Activated CD8-positive, alpha-beta T cell treated with anti-CD3 and anti-CD28 coated beads for 36 hours (primary cell): ENCODE results near the gene KCNIP4. TPM values are rescaled to one million over a fixed set of nuclear protein-coding genes. Genes with fewer than 3 reads are reported as not detected.

Source experiments
- ATAC-seq: fragments of 200-7000 bp; cut with Tn5 transposase; one replicate; pipeline ENCODE4 v1.10.0; 2021; ENCODE audit warnings: mild to moderate bottlenecking, moderate library complexity
- CTCF ChIA-PET: fragments of 350-600 bp; sonication (Branson Sonifier 250); formaldehyde crosslinking; loops from one replicate; lab custom pipeline; 2021; ENCODE audit warnings: antibody characterized with exemption; lab: Charles Lee
- POLR2A ChIA-PET: fragments of 350-600 bp; sonication (Branson Sonifier 250); formaldehyde crosslinking; loops from one replicate; lab custom pipeline; 2021; ENCODE audit warnings: antibody characterized with exemption; lab: Charles Lee
- DNase-seq: peaks from one replicate; pipeline ENCODE4 v3.0.0-alpha.2; 2020
- H3K27ac Mint-ChIP-seq: one replicate; pipeline ENCODE4 v1.8.0; 2021; ENCODE audit warnings: mild to moderate bottlenecking, mixed read lengths
- H3K27me3 Mint-ChIP-seq: one replicate; pipeline ENCODE4 v1.8.0; 2021; ENCODE audit warnings: mixed read lengths
- H3K36me3 Mint-ChIP-seq: one replicate; pipeline ENCODE4 v1.8.0; 2021; ENCODE audit warnings: low read depth, mixed read lengths
- H3K4me1 Mint-ChIP-seq: one replicate; pipeline ENCODE4 v1.8.0; 2021; ENCODE audit warnings: low read depth, mixed read lengths
- H3K4me3 Mint-ChIP-seq: one replicate; pipeline ENCODE4 v1.8.0; 2021; ENCODE audit warnings: mild to moderate bottlenecking, moderate library complexity, mixed read lengths
- H3K9me3 Mint-ChIP-seq: one replicate; pipeline ENCODE4 v1.8.0; 2021; ENCODE audit warnings: mixed read lengths
- intact Hi-C: fragments of 100-400 bp; cut with micrococcal nuclease; formaldehyde crosslinking; loops from one replicate; pipeline ENCODE4 v1.10.0; 2022
- total RNA-seq, 2 experiments: library from RNA; stranded (reverse); gene quantifications; one replicate each; pipeline ENCODE4 v1.2.3, GENCODE V29; 2021
- TF ChIP-seq, protein P1 (sequence below): fragments of 200-600 bp; IDR thresholded peaks from one replicate; pipeline ENCODE4 v1.8.0; 2022; ENCODE audit warnings: antibody characterized with exemption, mild to moderate bottlenecking

The KCNIP4 gene
- total RNA-seq, 2 experiments from 2014 or later: not detected

DNA sequence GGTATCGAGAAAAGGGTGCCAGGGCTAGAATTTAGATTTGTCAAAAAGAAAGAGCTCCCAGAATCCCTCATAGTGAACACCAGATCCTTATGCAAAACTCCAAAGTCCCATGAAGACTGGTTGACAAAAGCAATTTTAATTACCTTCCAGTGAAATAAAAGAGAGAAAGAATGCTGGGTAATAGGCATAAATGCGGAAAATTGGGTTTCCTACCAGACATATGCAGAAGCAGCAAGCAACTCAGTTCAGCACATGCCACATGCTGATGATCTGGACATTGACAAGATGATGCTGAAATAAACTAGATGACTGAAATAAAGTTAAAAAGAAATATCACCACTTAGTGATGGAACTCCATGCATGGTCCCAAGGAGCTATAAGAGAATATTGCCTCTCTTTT is 83.9 kb downstream of the KCNIP4 start:
- Mint-ChIP-seq H3K36me3 (no peaks in the 10 kb centered on the region), H3K4me1 (no peaks in the 10 kb centered on the region), H3K4me3 (no peak overlapping the region), H3K9me3 (peaks cover 1% of the 10 kb centered on the region), H3K27ac (no peak overlapping the region), H3K27me3 (peaks cover 2% of the 10 kb centered on the region)
- TF ChIP-seq, protein P1, sequence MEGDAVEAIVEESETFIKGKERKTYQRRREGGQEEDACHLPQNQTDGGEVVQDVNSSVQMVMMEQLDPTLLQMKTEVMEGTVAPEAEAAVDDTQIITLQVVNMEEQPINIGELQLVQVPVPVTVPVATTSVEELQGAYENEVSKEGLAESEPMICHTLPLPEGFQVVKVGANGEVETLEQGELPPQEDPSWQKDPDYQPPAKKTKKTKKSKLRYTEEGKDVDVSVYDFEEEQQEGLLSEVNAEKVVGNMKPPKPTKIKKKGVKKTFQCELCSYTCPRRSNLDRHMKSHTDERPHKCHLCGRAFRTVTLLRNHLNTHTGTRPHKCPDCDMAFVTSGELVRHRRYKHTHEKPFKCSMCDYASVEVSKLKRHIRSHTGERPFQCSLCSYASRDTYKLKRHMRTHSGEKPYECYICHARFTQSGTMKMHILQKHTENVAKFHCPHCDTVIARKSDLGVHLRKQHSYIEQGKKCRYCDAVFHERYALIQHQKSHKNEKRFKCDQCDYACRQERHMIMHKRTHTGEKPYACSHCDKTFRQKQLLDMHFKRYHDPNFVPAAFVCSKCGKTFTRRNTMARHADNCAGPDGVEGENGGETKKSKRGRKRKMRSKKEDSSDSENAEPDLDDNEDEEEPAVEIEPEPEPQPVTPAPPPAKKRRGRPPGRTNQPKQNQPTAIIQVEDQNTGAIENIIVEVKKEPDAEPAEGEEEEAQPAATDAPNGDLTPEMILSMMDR: no peak
- no peak for DNase-seq
- no peak for ATAC-seq
- intact Hi-C loops: no loop called here
- ChIA-PET CTCF (interaction anchor here (0.6 kb wide), 1 partner anchor 58 kb away, joined by 3 read pairs; no protein-coding TSS in a partner anchor), POLR2A (no interaction called here)

DNA sequence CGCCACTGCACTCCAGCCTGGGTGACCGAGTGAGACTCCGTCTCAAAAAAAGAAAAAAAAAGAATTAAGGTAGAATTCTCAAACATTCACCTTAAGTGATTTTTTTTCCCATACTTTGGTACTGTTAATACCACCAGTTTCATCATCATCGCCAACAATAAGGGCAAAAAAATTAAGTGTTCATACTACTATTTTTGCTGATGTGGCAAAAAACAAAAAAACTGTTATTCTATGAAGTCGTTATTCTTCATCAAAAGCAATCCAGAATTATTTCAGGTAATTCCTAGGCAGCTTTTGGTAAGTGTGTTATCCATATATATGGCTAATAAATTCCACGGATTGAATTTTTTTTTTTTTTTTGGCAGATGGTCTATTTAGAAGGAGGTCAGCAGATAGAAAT is 85.7 kb downstream of the KCNIP4 start:
- Mint-ChIP-seq H3K27me3 (peaks cover 2% of the 10 kb centered on the region), H3K4me1 (no peaks in the 10 kb centered on the region), H3K36me3 (no peaks in the 10 kb centered on the region), H3K4me3 (no peak overlapping the region), H3K9me3 (peaks cover 1% of the 10 kb centered on the region), H3K27ac (no peak overlapping the region)
- POLR2A ChIA-PET: no interaction called here
- ATAC-seq (no peak), DNase-seq (no peak)
- TF ChIP-seq, protein P1: no peak
- intact Hi-C loops: no loop called here
- CTCF ChIA-PET: no interaction called here

DNA sequence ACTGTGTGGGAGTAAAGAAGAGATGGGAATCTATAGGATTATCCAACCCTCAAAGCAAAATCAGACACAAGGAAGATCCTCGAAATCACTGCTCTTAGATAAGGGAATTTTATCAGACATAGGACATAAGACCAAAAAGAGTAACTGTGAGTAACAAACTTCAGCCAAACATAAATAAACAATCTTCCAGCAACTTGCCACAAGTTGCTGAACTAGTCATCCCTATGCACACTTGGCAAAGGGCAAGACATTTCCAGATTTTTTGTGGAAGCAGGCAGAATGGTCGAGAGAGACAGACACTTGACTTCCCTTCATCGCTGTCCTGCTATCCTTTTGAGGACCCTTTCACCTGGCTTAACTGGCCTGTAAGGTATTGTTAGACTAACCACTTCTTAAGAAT is 89.6 kb downstream of the KCNIP4 start:
- Mint-ChIP-seq H3K4me3 (no peak overlapping the region), H3K27ac (no peak overlapping the region), H3K4me1 (no peaks in the 10 kb centered on the region), H3K27me3 (peaks cover 2% of the 10 kb centered on the region), H3K36me3 (no peaks in the 10 kb centered on the region), H3K9me3 (no peaks in the 10 kb centered on the region)
- DNase-seq (no peak), ATAC-seq (no peak)
- TF ChIP-seq, protein P1: no peak
- POLR2A ChIA-PET: no interaction called here
- intact Hi-C loops: no loop called here
- CTCF ChIA-PET: no interaction called here

DNA sequence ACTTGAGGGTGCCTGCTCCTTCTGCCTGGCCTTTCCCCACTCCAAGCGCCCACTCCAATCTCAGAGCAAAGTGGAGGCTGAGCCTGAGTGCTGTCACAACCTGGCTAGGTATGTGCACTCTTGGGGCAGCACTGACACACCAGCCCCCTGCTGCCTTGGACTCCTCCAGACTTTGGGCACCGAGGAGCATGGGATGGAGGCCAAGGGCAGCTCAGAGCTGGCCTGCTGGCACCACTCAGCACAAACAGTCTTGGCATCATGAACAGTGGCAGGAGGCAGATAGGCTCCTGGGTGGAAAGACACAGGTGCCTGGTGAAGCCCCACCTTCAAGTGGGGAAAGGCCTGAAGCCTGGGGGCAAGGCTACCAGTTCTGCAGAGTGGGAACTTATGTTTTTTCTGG is 91.8 kb downstream of the KCNIP4 start:
- Mint-ChIP-seq H3K9me3 (no peaks in the 10 kb centered on the region), H3K36me3 (no peaks in the 10 kb centered on the region), H3K4me1 (no peaks in the 10 kb centered on the region), H3K4me3 (no peak overlapping the region), H3K27ac (no peak overlapping the region), H3K27me3 (peaks cover 2% of the 10 kb centered on the region)
- ATAC-seq: no peak
- ChIA-PET CTCF (no interaction called here), POLR2A (no interaction called here)
- TF ChIP-seq, protein P1: no peak
- DNase-seq: no peak
- intact Hi-C loops: no loop called here

DNA sequence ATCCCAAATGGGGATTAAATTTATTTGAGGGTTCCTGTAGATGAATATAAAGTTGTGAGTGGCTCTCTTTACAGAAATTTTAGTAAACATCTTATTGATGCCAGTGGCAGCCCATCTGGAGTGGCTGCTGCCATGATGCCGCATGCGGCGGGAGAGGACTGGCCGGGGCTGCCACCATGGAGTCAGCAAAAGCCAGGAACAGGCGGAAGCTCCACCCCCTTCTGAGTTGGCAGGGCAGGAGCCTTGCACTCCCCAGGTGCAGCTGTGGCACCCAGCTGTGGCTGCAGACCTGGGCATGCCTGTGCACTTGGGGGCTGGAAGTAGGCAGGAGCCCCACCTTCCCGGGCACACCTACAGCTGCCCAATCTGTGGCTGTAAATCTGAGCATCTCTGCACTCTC is 92.3 kb downstream of the KCNIP4 start:
- POLR2A ChIA-PET: no interaction called here
- Mint-ChIP-seq H3K27me3 (peaks cover 2% of the 10 kb centered on the region), H3K9me3 (no peaks in the 10 kb centered on the region), H3K4me3 (no peak overlapping the region), H3K27ac (no peak overlapping the region), H3K36me3 (no peaks in the 10 kb centered on the region), H3K4me1 (no peaks in the 10 kb centered on the region)
- DNase-seq: no peak
- ATAC-seq: no peak
- intact Hi-C loops: no loop called here
- TF ChIP-seq, protein P1: no peak
- CTCF ChIA-PET: no interaction called here
